Common myeloid progenitor, CD34-positive (primary cell): Measurements from ENCODE around the gene PODXL2.

Experiments used
- CTCF ChIA-PET: fragments of 350-600 bp; sonication (Branson Sonifier 250); formaldehyde crosslinking; loops from one replicate; lab custom pipeline; 2021; ENCODE audit warnings: antibody characterized with exemption; lab: Charles Lee
- POLR2A ChIA-PET: fragments of 350-600 bp; sonication (Branson Sonifier 250); formaldehyde crosslinking; loops from one replicate; lab custom pipeline; 2021; ENCODE audit warnings: antibody characterized with exemption; lab: Charles Lee
- DNase-seq, 3 donors: peaks; one replicate each; pipeline versions ENCODE4 v3.0.0 to v3.0.0-alpha.2; 2013
- H3K27ac ChIP-seq, 2 experiments: 1 replicate in 1 of 2; 2 replicates in 1 of 2; pipeline ENCODE4 v1.7.0; 2013; ENCODE audit warnings: inconsistent platforms in 2 of 2, low read length in 2 of 2, mild to moderate bottlenecking in 2 of 2, low read depth in 1 of 2, moderate library complexity in 1 of 2; ENCODE audit not compliant: severe bottlenecking in 2 of 2, insufficient read depth in 1 of 2, poor library complexity in 1 of 2
- H3K27me3 ChIP-seq, 5 experiments: replicated peaks in 2 of 5; 1 replicate in 3 of 5; 2 replicates in 2 of 5; pipeline versions ENCODE4 v1.6.1 to v1.7.0; 2013; ENCODE audit warnings: low read length in 4 of 5, mild to moderate bottlenecking in 2 of 5, moderate library complexity in 2 of 5, inconsistent platforms in 1 of 5; ENCODE audit not compliant: insufficient read depth in 5 of 5, control insufficient read depth in 4 of 5
- H3K36me3 ChIP-seq, 4 experiments: 1 replicate in 2 of 4; 2 replicates in 2 of 4; pipeline versions ENCODE4 v1.6.1 to v1.7.0; 2013; ENCODE audit warnings: low read length in 3 of 4, control low read depth in 1 of 4, mild to moderate bottlenecking in 1 of 4; ENCODE audit not compliant: control insufficient read depth in 4 of 4, insufficient read depth in 4 of 4
- H3K4me1 ChIP-seq, 4 experiments: 1 replicate in 3 of 4; 2 replicates in 1 of 4; pipeline versions ENCODE4 v1.6.1 to v1.7.1; 2013; ENCODE audit warnings: low read length in 3 of 4, mild to moderate bottlenecking in 3 of 4, control low read depth in 1 of 4, inconsistent platforms in 1 of 4, moderate library complexity in 1 of 4; ENCODE audit not compliant: control insufficient read depth in 4 of 4, insufficient read depth in 4 of 4; ENCODE audit errors: control extremely low read depth in 1 of 4
- H3K4me3 ChIP-seq, 7 experiments: 1 replicate in 4 of 7; 2 replicates in 3 of 7; pipeline versions ENCODE4 v1.5.1 to v1.7.0; 2013; ENCODE audit warnings: mild to moderate bottlenecking in 7 of 7, low read length in 6 of 7, moderate library complexity in 6 of 7, inconsistent platforms in 2 of 7, low read depth in 2 of 7, control low read depth in 1 of 7; ENCODE audit not compliant: insufficient read depth in 4 of 7, control insufficient read depth in 1 of 7; ENCODE audit errors: extremely low read depth in 1 of 7
- H3K9me3 ChIP-seq, 5 experiments: 1 replicate in 4 of 5; 2 replicates in 1 of 5; pipeline versions ENCODE4 v1.6.1 to v1.7.1; 2013; ENCODE audit warnings: low read length in 4 of 5, mild to moderate bottlenecking in 2 of 5, inconsistent platforms in 1 of 5, low read depth in 1 of 5, moderate library complexity in 1 of 5; ENCODE audit not compliant: control insufficient read depth in 4 of 5, insufficient read depth in 2 of 5; ENCODE audit errors: control extremely low read depth in 1 of 5
- WGBS: methylation state at CpG from one replicate; pipeline ENCODE4 v1.1.5; 2013; ENCODE audit not compliant: insufficient coverage; 5-methylcytosine and 5-hydroxymethylcytosine counted together

The PODXL2 gene

GRCh38 chr3:127707851-127708411 is 78.9 kb downstream of the PODXL2 start:
- Histone ChIP-seq H3K27ac (peak overlapping the region in 1 of 2 experiments; percentile 9), H3K27me3 (no peaks in the 10 kb centered on the region), H3K4me1 (no peaks in the 10 kb centered on the region), H3K4me3 (no peak overlapping the region), H3K9me3 (peaks cover 0 to 2% (median 0%) of the 10 kb centered on the region in 5 experiments), H3K36me3 (peaks cover 3 to 75% (median 37%) of the 10 kb centered on the region in 4 experiments)
- POLR2A ChIA-PET = no interaction called here
- 91% methylated on average over 11 of the region's 13 CpGs for WGBS
- CTCF ChIA-PET = interaction anchor here (0.7 to 2.1 kb wide), 3 partner anchors 11 to 147 kb away, joined by 3 to 6 read pairs (median 3); no protein-coding TSS in a partner anchor
- DNase-seq = no peak

GRCh38 chr3:127708837-127709236 is 79.9 kb downstream of the PODXL2 start:
- DNase-seq = no peak
- Histone ChIP-seq H3K36me3 (peaks cover 3 to 77% (median 39%) of the 10 kb centered on the region in 4 experiments), H3K4me3 (no peak overlapping the region), H3K27ac (peak overlapping the region in 1 of 2 experiments; percentile 12), H3K4me1 (no peaks in the 10 kb centered on the region), H3K27me3 (no peaks in the 10 kb centered on the region), H3K9me3 (peaks cover 0 to under 1% (median 0%) of the 10 kb centered on the region in 5 experiments)
- CTCF ChIA-PET = interaction anchor here (1.2 to 2.1 kb wide), 2 partner anchors 13 to 146 kb away, joined by 3 to 6 read pairs; no protein-coding TSS in a partner anchor
- 100% methylated on average over 1 of the region's 2 CpGs for WGBS
- POLR2A ChIA-PET = no interaction called here

DNA sequence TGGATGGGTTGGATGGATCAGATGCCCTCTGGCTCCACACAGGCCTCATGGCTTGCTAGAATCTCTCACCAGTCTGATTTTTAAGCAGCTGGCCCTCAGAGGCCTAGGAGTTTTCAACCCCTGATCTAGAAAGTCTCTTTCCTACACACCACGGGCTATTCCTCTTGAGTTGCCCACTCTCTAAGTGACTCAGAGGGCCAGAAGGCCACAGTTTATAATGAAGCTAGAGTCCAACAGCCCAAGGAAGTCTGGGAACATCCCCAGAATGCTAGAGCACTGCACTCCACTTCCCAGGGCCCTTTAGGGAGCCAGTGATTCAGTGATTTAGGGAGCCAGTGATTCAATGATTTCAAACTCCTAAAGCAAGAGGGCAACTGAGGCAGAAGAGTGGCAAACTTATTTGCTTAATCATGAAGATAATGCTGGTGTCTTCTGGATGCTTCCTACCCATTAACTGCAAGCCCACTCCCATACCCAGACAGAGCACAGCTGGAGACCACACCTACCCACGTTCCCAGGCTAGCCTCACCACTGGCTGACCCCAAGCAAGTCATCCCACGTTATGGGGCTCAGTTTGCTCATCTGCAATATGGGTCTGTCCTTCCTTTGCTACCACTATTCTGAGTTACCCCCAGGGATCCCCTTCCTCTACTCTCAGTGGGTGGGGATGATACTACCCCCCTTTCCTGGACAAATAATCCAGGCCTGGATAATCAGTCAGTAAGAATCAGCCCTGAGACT is 80.5 kb downstream of the PODXL2 start:
- ChIA-PET CTCF (interaction anchor here (1.1 to 2.1 kb wide), 2 partner anchors 14 to 20 kb away, joined by 3 to 6 read pairs; no protein-coding TSS in a partner anchor), POLR2A (no interaction called here)
- H3K4me3 ChIP-seq = no peak overlapping the region
- no peak for DNase-seq
- H3K27ac ChIP-seq = no peak overlapping the region
- peaks cover 0 to 6% (median 0%) of the 10 kb centered on the region in 4 experiments for H3K4me1 ChIP-seq
- no peaks in the 10 kb centered on the region for H3K9me3 ChIP-seq
- 100% methylated on average over 3 of the region's 3 CpGs for WGBS
- H3K36me3 ChIP-seq = peaks cover 3 to 81% (median 44%) of the 10 kb centered on the region in 4 experiments
- H3K27me3 ChIP-seq = no peaks in the 10 kb centered on the region

DNA sequence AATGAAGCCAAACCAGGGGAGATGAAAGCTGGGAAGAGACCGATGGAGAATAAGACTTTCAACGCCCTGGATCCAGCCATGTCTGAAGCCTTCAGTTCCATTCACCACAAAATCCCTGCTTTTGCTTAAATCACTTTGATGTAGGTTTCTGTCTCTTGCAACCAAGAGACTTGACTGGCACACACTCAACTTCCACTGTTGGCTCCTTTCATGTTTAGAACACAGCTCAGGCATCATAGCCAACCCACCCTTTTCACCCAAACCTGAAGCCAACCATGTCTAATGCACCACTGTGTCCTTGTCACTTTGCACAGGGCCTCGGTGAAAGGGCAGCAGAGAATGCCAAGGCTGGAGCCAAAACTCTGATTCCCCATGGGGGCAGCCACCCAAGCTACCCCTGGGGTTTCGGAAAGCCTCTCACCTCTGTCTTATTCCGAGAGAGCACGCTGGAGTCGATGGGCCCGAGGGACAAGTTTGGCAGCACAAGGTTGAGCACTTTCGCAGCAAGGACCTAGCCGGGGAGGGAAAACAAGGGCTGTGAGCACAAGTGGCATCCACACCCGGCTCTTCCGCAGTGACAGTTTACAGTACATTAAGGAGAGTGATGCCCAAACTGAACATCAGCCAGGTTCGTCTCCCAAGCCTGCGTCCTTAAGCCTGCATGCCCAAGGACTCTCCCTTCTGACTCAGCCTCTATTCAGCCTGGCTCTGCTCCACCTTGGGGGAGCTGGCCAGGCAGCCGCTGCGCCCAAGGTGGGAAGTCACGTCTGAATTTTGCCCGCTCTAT is 81.4 kb downstream of the PODXL2 start:
- H3K4me1 ChIP-seq = peaks cover 0 to 7% (median 0%) of the 10 kb centered on the region in 4 experiments
- no peak overlapping the region for H3K27ac ChIP-seq
- H3K27me3 ChIP-seq = no peaks in the 10 kb centered on the region
- POLR2A ChIA-PET = no interaction called here
- H3K9me3 ChIP-seq = no peaks in the 10 kb centered on the region
- peaks cover 3 to 77% (median 48%) of the 10 kb centered on the region in 4 experiments for H3K36me3 ChIP-seq
- DNase-seq = no peak
- CTCF ChIA-PET = interaction anchor here (1.1 to 1.9 kb wide), 4 partner anchors 13 to 122 kb away, joined by 3 to 7 read pairs (median 4); no protein-coding TSS in a partner anchor
- WGBS = 99% methylated on average over 14 of the region's 18 CpGs
- no peak overlapping the region for H3K4me3 ChIP-seq

GRCh38 chr3:127711021-127711695 is 82.2 kb downstream of the PODXL2 start:
- H3K4me3 ChIP-seq = no peak overlapping the region
- H3K4me1 ChIP-seq = peaks cover 0 to 12% (median 0%) of the 10 kb centered on the region in 4 experiments
- H3K9me3 ChIP-seq = no peaks in the 10 kb centered on the region
- ChIA-PET CTCF (interaction anchor here (1.1 to 1.9 kb wide), 4 partner anchors 14 to 121 kb away, joined by 3 to 7 read pairs (median 4); no protein-coding TSS in a partner anchor), POLR2A (no interaction called here)
- over 99% methylated on average over 12 of the region's 14 CpGs for WGBS
- peaks cover 3 to 72% (median 44%) of the 10 kb centered on the region in 4 experiments for H3K36me3 ChIP-seq
- H3K27me3 ChIP-seq = no peaks in the 10 kb centered on the region
- no peak overlapping the region for H3K27ac ChIP-seq
- DNase-seq = no peak

DNA sequence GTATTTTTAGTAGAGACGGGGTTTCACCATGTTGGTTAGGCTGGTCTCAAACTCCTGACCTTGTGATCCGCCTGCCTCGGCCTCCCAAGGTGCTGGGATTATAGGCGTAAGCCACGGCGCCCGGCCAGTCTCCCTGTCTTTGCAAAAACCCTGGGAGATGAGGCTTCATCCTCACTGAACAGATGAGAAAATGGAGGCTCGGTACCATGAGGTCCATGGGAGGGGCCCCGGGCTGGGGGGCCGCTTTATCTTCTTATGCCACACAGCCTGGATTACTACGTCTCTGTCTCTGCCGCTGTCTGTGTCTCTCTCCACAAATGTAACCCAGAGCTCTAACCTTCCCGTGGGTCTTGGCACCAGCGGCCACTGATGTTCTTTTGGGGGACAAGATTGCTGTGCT is 82.9 kb downstream of the PODXL2 start:
- Histone ChIP-seq H3K4me3 (no peak overlapping the region), H3K27ac (no peak overlapping the region), H3K36me3 (peaks cover 3 to 72% (median 41%) of the 10 kb centered on the region in 4 experiments), H3K4me1 (peaks cover 0 to 12% (median 0%) of the 10 kb centered on the region in 4 experiments), H3K9me3 (no peaks in the 10 kb centered on the region), H3K27me3 (no peaks in the 10 kb centered on the region)
- ChIA-PET POLR2A (no interaction called here), CTCF (interaction anchor here (1.2 to 1.9 kb wide), 4 partner anchors 15 to 121 kb away, joined by 3 to 8 read pairs (median 6); no protein-coding TSS in a partner anchor)
- WGBS = 97% methylated on average over 14 of the region's 14 CpGs
- no peak for DNase-seq
